ENCODE data around the gene TBC1D30. TPM values are rescaled to one million over a fixed set of nuclear protein-coding genes. Genes with fewer than 3 reads are reported as not detected.

The TBC1D30 gene
- total RNA-seq, 1 experiment from 2014 or later: 2.0 TPM

- intact Hi-C loops (cut with micrococcal nuclease; ENCODE audit: unreplicated experiment): no loop called here
- no TSS peak for BruUV-seq (replicated peaks)
- no peaks in the 10 kb centered on the region for H3K27me3 ChIP-seq (replicated peaks; ENCODE audit: insufficient read depth, low read depth, low read length, poor library complexity)
- TF ChIP-seq EZH2 (IDR thresholded peaks at IDR 0.05; ENCODE audit: borderline replicate concordance, low read depth, low read length, poor library complexity, severe bottlenecking) (no peak), CTCF (conservative IDR thresholded peaks at IDR 0.05; ENCODE audit: low read depth, low read length) (no peak)
- ChIA-PET POLR2A (ENCODE audit: low non-redundant PET) (no interaction called here), CTCF (interaction anchor here (0.7 kb wide), 1 partner anchor 1468 kb away, joined by 3 read pairs; no protein-coding TSS in a partner anchor)
- no peaks in the 10 kb centered on the region for H3K4me1 ChIP-seq (ENCODE audit: insufficient read depth, low read length, poor library complexity, severe bottlenecking)
- H3K27ac ChIP-seq (ENCODE audit: low read depth, low read length, poor library complexity, severe bottlenecking): no peak overlapping the region
- no peak for DNase-seq (ENCODE audit: low spot score)
- no peak overlapping the region for H3K4me3 ChIP-seq (ENCODE audit: low read depth, low read length, poor library complexity, severe bottlenecking)
- H3K9me3 ChIP-seq (ENCODE audit: low read depth, low read length, poor library complexity, severe bottlenecking): no peaks in the 10 kb centered on the region
- H3K36me3 ChIP-seq (ENCODE audit: insufficient read depth, low read length, poor library complexity, severe bottlenecking): no peaks in the 10 kb centered on the region
These were observed 60.3 kb downstream of the TBC1D30 start for GRCh38 chr12:64884728-64885127.

- DNase-seq (ENCODE audit: low spot score): no peak
- intact Hi-C loops (cut with micrococcal nuclease; ENCODE audit: unreplicated experiment): loop anchor here (5.0 to 10.0 kb wide), 6 partner anchors 218 to 1805 kb away; partner anchors contain the start of gene WIF1
- no peak overlapping the region for H3K27ac ChIP-seq (ENCODE audit: low read depth, low read length, poor library complexity, severe bottlenecking)
- H3K4me3 ChIP-seq (ENCODE audit: low read depth, low read length, poor library complexity, severe bottlenecking): no peak overlapping the region
- H3K9me3 ChIP-seq (ENCODE audit: low read depth, low read length, poor library complexity, severe bottlenecking): no peaks in the 10 kb centered on the region
- CTCF ChIA-PET: no interaction called here
- no peak for TF ChIP-seq EZH2 (IDR thresholded peaks at IDR 0.05; ENCODE audit: borderline replicate concordance, low read depth, low read length, poor library complexity, severe bottlenecking)
- TF ChIP-seq CTCF (conservative IDR thresholded peaks at IDR 0.05; ENCODE audit: low read depth, low read length): no peak
- POLR2A ChIA-PET (ENCODE audit: low non-redundant PET): no interaction called here
- no TSS peak for BruUV-seq (replicated peaks)
- H3K4me1 ChIP-seq (ENCODE audit: insufficient read depth, low read length, poor library complexity, severe bottlenecking): no peaks in the 10 kb centered on the region
- peaks cover 5% of the 10 kb centered on the region for H3K27me3 ChIP-seq (replicated peaks; ENCODE audit: insufficient read depth, low read depth, low read length, poor library complexity)
- H3K36me3 ChIP-seq (ENCODE audit: insufficient read depth, low read length, poor library complexity, severe bottlenecking): no peaks in the 10 kb centered on the region
These were observed 65.2 kb downstream of the TBC1D30 start for GRCh38 chr12:64889434-64890216.

- CTCF ChIA-PET: interaction anchor here (1.0 kb wide), 3 partner anchors 24 to 341 kb away, joined by 3 to 7 read pairs (median 4); no protein-coding TSS in a partner anchor
- Histone ChIP-seq H3K4me3 (ENCODE audit: low read depth, low read length, poor library complexity, severe bottlenecking) (no peak overlapping the region), H3K9me3 (ENCODE audit: low read depth, low read length, poor library complexity, severe bottlenecking) (no peaks in the 10 kb centered on the region), H3K27me3 (replicated peaks; ENCODE audit: insufficient read depth, low read depth, low read length, poor library complexity) (peaks cover 5% of the 10 kb centered on the region), H3K4me1 (ENCODE audit: insufficient read depth, low read length, poor library complexity, severe bottlenecking) (no peaks in the 10 kb centered on the region), H3K36me3 (ENCODE audit: insufficient read depth, low read length, poor library complexity, severe bottlenecking) (no peaks in the 10 kb centered on the region), H3K27ac (ENCODE audit: low read depth, low read length, poor library complexity, severe bottlenecking) (no peak overlapping the region)
- POLR2A ChIA-PET (ENCODE audit: low non-redundant PET): no interaction called here
- no TSS peak for BruUV-seq (replicated peaks)
- intact Hi-C loops (cut with micrococcal nuclease; ENCODE audit: unreplicated experiment): loop anchor here (5.0 to 10.0 kb wide), 6 partner anchors 216 to 1804 kb away; partner anchors contain the start of gene WIF1
- peak; percentile 73 for DNase-seq (ENCODE audit: low spot score)
- TF ChIP-seq EZH2 (IDR thresholded peaks at IDR 0.05; ENCODE audit: borderline replicate concordance, low read depth, low read length, poor library complexity, severe bottlenecking) (no peak), CTCF (conservative IDR thresholded peaks at IDR 0.05; ENCODE audit: low read depth, low read length) (peak; percentile 68)
These were observed 66.5 kb downstream of the TBC1D30 start for GRCh38 chr12:64890873-64891468.
